ENCODE data around the gene PFN4. TPM values are rescaled to one million over a fixed set of nuclear protein-coding genes. Genes with fewer than 3 reads are reported as not detected.
A peak's percentile ranks its signal among the peaks of the same experiment; 100 is the strongest.
"Not testable (repeated sequence)": the region's sequence is repeated elsewhere in the genome, so short reads cannot be mapped to it uniquely, and the experiment has no call there.

Gene PFN4, protein sequence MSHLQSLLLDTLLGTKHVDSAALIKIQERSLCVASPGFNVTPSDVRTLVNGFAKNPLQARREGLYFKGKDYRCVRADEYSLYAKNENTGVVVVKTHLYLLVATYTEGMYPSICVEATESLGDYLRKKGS
- 1 to 10 TPM in 10 of 12 donors, not detected in 2; 1.0 to 2.5 (median 1.9) TPM for polyA plus RNA-seq (ENCODE audit: insufficient read length in 12 of 12)
- long read RNA-seq, donor 1, result 0 reads
- long read RNA-seq, donor 2, partial matches to known transcripts, result 0 of 1 reads
- long read RNA-seq, donor 2, other reads (novel, unspliced or antisense), result 0 of 1 reads
- long read RNA-seq, donor 3, result 0 reads
- long read RNA-seq, donor 4, partial matches to known transcripts, result 0 of 1 reads
- long read RNA-seq, donor 4, other reads (novel, unspliced or antisense), result 0 of 1 reads
- long read RNA-seq, donor 5, result 0 reads
- long read RNA-seq, donor 6, result 0 reads
- long read RNA-seq, donor 7, result 0 reads
- long read RNA-seq, donor 8, result 0 reads
- long read RNA-seq, donor 9, result 0 reads
- long read RNA-seq, donor 10, result 0 reads
- long read RNA-seq, donor 11, partial matches to known transcripts, result 0 of 1 reads
- long read RNA-seq, donor 11, other reads (novel, unspliced or antisense), result 0 of 1 reads

DNA sequence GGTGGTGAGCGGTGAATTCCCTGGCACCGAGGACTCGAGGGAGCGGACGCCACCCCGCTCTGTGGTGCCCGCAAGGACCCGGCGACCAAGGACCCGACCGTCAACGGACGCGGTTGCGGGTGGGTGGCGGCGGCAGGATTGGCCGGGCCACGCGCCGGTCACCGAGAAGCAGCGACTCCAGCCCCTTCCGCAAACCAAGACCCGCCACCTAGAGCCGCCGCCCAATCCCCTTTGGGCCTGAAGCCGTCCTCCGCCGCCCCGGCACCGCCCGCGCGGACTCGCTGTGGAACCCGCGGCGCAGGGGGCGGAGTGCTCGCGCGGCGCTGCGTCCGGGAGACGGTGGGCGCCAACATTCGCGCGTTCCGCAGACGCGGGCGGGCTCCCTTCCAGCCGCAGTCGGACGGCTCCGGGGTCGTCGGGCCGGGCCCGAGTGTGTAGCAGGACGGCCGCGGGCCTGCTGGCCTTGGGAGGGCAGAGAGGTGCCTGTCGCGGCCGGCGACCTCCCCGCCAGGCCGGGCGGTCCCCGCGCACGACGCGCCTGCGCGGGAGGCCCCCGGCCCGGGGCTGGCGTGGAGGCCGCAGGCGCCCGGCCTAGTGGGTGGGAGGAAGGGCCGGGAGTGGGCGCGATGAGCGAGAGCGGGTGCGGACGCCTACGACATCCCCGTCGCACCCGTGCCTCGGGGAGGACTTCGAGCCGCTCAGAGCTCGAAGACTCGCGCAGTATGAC is at the start of gene PFN4, which contains the start of gene FAM228B:
Gene PFN4, minus strand, starts transcription at position 140 of the 727 bp plus-strand sequence. CDS start 799 bp downstream, outside the sequence.
Gene FAM228B, plus strand, starts transcription at position 275 of the 727 bp plus-strand sequence. CDS start 893 bp downstream, outside the sequence.
- DNase-seq, result peak; percentile 75

- no peak for DNase-seq
These were observed 45.9 kb upstream of the PFN4 start for GRCh38 chr2:24169023-24169422.

GRCh38 chr2:24164416-24164973 is 41.4 kb upstream of the PFN4 start:
- no peak for DNase-seq

DNA sequence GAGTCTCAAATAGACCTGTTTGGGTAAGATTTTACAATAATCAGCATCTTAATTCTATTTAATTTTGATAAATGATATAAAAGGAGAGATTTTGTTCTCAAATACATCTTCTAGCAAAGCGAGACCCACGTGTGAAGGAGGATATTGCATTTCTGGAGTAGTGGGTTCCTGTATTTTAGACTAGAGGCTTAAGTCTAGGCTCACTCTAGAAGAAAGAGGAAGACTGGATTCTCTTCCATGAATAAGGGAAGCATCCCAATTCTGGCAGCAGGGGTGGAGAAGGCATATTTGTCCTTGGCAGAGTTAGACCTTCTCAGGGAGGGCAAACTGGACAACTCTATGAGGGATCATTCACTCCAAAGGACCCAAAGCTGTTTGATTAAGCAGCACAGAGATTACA is 40.5 kb upstream of the PFN4 start:
- DNase-seq, result no peak

GRCh38 chr2:24163186-24163585 is 40.1 kb upstream of the PFN4 start:
- no peak for DNase-seq

DNA sequence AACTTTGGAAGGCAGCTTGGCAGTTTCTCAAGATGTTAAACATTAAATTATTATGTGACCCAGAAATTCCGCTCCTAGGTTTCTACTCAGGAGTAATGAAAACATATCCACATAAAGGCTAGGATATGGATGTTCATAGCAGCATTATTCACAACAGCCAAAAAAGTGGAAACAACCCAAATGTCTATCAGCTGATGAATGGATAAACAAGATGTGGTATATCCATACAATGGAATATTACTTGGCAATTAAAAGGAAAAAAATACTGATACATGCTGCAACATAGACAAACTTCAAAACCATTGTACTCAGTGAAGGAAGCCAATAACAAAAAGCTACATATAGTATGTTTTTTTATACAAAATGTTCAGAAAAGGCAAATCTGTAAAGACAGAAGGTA is 39.4 kb upstream of the PFN4 start:
- no peak for DNase-seq

- DNase-seq, result no peak
These were observed 37.6 kb upstream of the PFN4 start for GRCh38 chr2:24160761-24161160.

DNA sequence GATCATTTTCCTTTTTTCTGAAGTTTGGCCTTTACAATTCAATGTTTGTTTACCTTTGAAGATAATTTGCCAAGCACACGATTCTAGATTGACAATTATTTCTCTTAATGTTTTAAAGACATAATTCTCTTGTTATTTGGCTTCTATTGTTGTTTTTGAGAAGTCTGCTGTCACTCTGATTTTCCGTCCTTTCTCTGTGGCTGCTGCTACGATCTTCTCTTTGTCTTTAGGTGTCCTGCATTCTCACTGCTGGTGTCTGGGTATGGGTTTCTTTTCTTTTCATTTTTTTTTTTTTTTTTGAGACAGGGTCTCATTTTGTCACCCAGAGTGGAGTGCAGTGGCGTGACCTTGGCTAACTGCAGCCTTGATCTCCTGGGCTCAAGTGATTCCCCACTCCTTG is 36.6 kb upstream of the PFN4 start:
- no peak for DNase-seq

GRCh38 chr2:24158131-24158530 is 35.0 kb upstream of the PFN4 start:
- DNase-seq, result no peak

DNA sequence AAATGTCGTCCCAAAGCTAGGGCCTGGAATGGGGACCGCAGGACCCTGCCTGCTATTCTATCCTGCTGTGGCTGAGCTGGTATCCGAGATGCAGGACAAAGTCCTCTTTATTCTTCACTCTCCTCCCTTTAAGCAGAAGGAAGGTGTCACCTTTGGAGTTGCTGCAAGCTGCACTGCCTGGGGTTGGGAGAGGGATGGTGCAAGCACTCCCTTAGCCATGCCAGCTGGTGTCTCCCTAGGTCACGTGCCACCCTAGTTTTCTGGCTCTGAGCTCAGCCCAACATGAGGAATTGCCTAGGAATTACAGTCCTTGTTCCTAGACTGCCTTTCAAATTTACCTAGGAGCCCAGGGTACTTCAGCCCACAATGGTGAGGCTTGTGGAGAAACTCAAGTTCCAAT is 30.3 kb upstream of the PFN4 start:
- DNase-seq, result no peak

- DNase-seq, result no peak
These were observed 29.5 kb upstream of the PFN4 start for GRCh38 chr2:24152413-24153197.

- DNase-seq, result no peak
These were observed 24.2 kb upstream of the PFN4 start for GRCh38 chr2:24147364-24147763.

GRCh38 chr2:24140305-24140704 is 17.2 kb upstream of the PFN4 start:
- DNase-seq, result not testable (repeated sequence)

DNA sequence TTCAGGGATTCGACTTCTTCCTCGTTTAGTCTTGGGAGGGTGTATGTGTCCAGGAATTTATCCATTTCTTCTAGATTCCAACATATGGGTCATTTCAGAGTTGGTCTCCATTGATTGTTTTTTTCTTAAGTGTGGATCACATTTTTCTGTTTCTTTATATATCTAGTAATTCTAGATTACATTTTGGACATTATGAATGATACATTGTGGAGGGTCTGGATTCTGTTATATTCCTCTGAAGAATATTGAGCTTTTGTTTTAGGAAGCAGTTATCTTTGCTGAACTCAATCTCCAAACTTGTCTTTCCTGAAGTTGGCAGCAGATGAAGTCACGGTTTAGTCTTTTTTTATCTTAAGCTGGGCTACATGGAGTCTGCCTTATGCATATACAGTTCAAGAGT is 9.4 kb upstream of the PFN4 start:
- DNase-seq, result no peak

- peak; percentile 62 for DNase-seq
These were observed 2.8 kb upstream of the PFN4 start for GRCh38 chr2:24125956-24126355.

GRCh38 chr2:24123922-24124580 is 917 bp upstream of the PFN4 start:
- DNase-seq, result no peak

DNA sequence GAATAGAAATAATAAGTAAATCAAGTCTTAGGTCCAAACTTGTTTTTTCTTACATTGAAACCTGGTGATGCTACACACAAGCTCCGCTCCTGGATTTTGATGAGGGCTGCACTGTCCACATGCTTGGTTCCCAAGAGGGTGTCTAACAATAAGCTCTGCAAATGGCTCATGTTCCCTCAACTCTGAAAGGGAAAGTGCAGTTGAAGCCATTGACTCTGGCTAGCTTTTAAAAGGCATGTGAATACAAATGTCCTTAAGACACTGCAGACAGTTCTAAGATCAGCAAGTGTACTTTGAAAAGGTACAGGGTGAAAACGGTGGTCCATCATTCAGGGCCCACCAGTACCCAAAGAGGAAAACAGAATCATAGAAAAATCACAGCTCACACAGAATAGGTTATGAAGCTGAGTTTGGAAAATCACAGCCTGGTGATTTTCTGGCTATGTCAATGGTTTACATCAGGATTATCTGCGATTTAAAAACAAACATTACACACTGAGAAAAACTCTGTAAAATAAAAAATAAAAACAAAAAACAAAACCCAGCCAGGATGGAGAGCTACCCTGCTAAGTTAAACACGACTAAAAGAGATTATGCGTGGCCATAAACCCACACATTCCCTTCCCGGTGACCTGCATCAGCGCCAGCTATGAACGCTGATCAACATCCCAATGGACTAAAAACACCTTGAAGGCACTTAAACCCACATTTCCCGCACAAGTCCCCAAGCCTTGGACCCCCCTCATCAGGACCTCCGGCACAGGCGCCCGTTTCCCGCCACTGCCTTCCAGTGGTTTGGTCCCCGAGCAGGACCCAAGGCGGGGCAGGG is 554 bp downstream of the PFN4 start:
- DNase-seq, result peak; percentile 44

GRCh38 chr2:24121469-24121868 is 1.7 kb downstream of the PFN4 start:
- DNase-seq, result peak; percentile 52

DNA sequence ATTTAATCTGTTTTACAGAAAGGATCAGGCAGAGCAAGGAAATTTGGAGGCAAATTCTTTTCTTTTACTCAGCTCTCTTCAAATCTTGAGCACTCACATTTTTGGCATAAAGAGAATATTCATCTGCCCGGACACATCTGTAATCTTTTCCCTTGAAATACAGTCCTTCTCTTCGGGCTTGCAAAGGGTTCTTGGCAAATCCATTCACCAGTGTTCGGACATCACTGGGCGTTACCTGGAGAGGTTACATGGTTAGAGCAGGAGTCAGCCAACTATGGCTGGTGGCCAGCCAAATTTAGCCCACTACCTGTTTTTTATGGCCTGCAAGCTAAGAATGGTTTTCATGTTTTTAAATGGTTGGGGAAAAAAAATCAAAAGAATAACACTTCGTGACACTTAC is 2.1 kb downstream of the PFN4 start:
- peak; percentile 78 for DNase-seq

- no peak for DNase-seq
These were observed 5.2 kb downstream of the PFN4 start for GRCh38 chr2:24117902-24118301.

All from muscle of arm (tissue), 14 donors.